H1 (cell line): ENCODE data around the gene KLHL29. TPM values are rescaled to one million over a fixed set of nuclear protein-coding genes. Genes with fewer than 3 reads are reported as not detected.

Experiments
- BACH1 ChIP-seq: IDR thresholded peaks from 2 replicates; pipeline ENCODE4 v1.6.1; 2012; ENCODE audit warnings: low read length, improper control_type of control experiment
- polyA plus RNA-seq, 7 experiments: library from polyadenylated mRNA; depleted of rRNA in 3 of 7; stranded (reverse) in 5 of 7; unstranded in 2 of 7; fragments of >200 nt in 5 of 7; fragments of 200-250 nt in 2 of 7; gene quantifications; 1 replicate in 5 of 7; 2 replicates in 1 of 7; 4 replicates in 1 of 7; pipeline versions ENCODE4 v1.2.1 to v1.2.3, GENCODE V29; 2011 to 2013; ENCODE audit warnings: missing spikeins in 2 of 7, mixed read lengths in 2 of 7
- total RNA-seq: library from RNA; stranded (reverse); fragmentation: NEBNext Ultra II Directional; extraction: Animal tissue kit (Norgen Biotek cat#: 25700); gene quantifications from 2 replicates; pipeline ENCODE4 v1.2.1, GENCODE V29; 2021

Gene KLHL29
- total and polyA plus RNA-seq, 2 of the 8 experiments (the other 6 are each of a cell fraction or from before 2014, with no cell fraction given) = 1.1 to 4.7 TPM

GRCh38 chr2:23449831-23450331, 64.9 kb downstream of the KLHL29 start (continued):
- no peak for TF ChIP-seq BACH1
